ENCODE results near the gene ATOH7. TPM values are rescaled to one million over a fixed set of nuclear protein-coding genes. Genes with fewer than 3 reads are reported as not detected.
A peak's percentile ranks its signal among the peaks of the same experiment; 100 is the strongest.
"Not testable (repeated sequence)": the region's sequence is repeated elsewhere in the genome, so short reads cannot be mapped to it uniquely, and the experiment has no call there.

ATOH7 gene
- not detected in 2 replicates for total RNA-seq

DNA sequence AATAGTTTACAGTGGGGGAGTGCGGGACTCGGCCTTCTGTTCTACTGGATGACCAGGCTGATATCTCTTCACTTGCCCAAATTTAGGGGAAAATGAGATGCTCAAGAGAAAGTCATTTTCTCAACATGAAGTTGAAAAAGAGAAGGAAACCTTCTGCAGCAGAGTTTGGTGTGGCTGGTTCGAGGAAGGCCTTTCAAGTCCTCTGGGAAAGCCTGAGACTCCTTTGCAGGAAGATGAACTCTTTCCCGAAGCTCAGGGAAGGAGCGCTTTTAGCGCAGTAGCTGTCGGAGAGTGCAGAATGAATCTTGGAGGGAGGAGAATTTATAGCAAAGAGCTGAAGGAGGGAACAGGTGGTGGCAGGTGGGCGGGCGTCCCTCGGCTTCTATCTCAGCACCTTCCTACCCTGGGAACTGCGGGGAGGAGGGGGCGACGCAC is at the start of gene ATOH7:
TSS of gene ATOH7 (minus strand) at position 297 of the 435 bp plus-strand sequence. CDS start 436 bp downstream, outside the sequence.
- DNase-seq (ENCODE audit: low read depth in 2 of 2): no peak

- no peak for DNase-seq (ENCODE audit: low read depth in 2 of 2)
Observed at GRCh38 chr10:68280758-68281157, 48.8 kb upstream of the ATOH7 start.

DNA sequence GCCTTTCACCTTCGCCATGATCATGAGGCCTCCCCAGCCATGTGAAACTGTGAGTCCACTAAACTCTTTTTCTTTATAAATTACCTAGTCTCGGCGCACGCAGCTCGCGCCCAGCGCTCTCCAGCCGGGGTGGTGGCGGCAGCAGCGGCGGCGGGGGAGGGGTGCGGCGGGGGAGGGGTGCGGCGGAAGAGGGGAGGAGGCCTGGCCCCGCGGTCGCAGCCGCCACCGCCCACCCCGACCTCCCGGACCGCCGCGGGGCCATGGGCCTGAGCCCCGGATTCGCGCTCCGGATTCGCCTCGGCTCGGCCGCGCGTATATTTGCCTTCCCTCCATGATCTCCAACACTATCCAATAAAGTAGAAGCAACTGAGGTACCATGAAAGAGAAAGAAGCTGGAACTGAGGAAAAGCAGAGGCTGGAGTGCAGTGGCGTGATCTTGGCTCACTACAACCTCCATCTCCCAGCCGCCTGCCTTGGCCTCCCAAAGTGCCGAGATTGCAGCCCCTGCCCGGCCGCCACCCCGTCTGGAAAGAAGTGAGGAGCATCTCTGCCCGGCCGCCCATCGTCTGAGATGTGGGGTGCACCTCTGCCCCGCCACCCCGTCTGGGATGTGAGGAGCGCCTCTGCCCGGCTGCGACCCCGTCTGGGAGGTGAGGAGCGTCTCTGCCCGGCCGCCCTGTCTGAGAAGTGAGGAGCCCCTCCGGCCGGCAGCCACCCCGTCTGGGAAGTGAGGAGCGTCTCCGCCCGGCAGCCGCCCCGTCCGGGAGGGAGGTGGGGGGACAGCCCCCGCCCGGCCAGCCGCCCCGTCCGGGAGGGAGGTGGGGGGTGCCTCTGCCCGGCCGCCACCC is 47.2 kb upstream of the ATOH7 start:
- not testable (repeated sequence) for DNase-seq (ENCODE audit: low read depth in 2 of 2)

DNA sequence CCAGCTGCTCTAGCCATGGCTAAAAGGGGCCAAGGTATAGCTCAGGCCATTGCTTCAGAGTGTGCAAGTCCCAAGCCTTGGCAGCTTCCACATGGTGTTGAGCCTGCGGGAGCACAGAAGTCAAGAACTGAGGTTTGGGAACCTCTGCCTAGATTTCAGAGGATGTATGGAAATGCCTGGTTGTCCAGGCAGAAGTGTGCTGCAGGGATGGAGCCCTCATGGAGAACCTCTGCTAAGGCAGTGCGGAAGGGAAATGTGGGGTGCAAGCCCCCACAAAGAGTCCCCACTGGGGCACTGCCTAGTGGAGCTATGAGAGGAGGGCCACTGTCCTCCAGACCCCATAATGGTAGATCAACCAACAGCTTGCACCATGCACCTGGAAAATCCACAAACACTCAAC is 45.9 kb upstream of the ATOH7 start:
- not testable (repeated sequence) for DNase-seq (ENCODE audit: low read depth in 2 of 2)

DNA sequence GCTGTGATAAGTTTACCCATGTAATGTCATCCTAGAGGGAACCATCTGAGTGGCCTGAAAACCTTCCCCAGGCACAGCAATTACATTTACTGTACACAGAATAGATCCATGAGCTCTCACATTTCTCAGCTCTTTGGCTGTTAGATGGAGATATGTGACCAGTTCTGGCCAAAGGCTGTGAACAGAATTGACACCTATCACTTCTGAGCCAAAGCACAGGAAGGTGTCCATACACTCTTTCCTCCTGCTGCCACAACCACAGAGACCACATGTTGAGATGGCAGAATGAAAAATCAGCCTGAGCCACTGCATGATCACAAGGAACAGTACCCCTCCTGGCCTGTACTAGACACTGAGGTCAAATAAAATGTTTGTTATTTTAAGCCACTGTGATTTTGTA is 44.3 kb upstream of the ATOH7 start:
- DNase-seq (ENCODE audit: low read depth in 2 of 2): no peak

DNA sequence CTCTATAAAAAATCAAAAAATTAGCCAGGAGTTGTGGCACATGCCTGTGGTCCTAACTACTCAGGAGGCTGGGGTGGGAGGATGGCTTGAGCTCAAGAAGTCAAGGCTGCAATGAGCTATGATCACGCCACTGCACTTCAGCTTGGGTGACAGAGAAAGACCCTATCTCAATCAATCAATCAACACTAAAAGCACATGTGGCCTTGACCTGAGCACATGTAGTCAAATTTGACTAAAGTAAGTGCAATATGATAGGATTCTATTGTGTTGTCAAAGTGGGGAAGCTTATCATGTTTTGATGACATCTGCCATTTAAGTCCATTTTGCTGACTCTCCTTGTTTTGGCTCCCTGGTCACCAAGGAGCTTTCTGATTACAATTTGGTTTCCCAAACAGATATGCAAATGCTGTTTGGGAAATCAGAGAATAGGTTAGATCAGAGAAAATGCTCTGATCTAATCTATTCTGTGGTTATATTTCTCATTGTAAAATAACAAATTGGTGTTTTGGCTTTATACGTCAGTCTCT is 43.8 kb upstream of the ATOH7 start:
- DNase-seq (ENCODE audit: low read depth in 2 of 2): no peak

DNA sequence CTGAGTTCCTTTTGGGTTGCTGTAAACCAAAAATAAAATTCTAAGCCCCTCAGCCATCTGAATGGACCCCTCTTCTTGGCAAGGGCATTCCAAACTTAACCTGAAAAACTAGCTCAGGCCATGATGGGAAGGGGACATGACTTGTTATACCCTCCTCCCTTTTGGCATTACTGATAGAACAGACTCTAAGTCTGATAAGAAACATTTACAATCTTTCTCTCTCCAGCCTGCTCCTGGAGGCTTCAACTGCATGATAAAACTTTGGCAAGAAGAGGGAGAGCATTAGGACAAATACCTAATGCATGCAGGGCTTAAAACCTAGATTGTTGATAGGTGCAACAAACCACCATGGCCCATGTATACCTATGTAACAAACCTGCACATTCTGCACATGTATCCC is 40.9 kb upstream of the ATOH7 start:
- DNase-seq (ENCODE audit: low read depth in 2 of 2): no peak

- no peak for DNase-seq (ENCODE audit: low read depth in 2 of 2)
Observed at GRCh38 chr10:68271196-68271882, 39.4 kb upstream of the ATOH7 start.

- no peak for DNase-seq (ENCODE audit: low read depth in 2 of 2)
Observed at GRCh38 chr10:68269562-68270290, 37.8 kb upstream of the ATOH7 start.

- no peak for DNase-seq (ENCODE audit: low read depth in 2 of 2)
Observed at GRCh38 chr10:68261132-68261856, 29.4 kb upstream of the ATOH7 start.

DNA sequence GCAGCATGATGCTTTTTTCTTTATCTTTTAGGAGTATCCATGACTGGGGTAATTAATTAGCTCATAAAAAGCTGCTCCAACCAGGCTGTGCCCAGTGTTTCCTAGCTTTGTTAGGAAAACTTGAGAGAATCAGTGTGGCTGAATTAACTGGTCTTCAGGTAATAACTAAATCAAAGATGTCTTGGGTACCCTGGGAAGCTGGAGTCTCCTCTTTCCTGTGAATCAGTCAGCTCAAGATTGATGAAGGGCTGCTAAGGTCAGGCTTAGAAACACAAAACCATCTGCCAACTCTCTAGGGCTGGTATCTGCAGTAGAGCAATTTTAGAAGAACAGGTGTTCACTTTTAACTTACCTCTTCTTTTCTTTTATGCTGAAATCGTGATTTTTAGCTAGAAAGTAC is 21.4 kb upstream of the ATOH7 start:
- DNase-seq (ENCODE audit: low read depth in 2 of 2): no peak

GRCh38 chr10:68251625-68252495 is 19.9 kb upstream of the ATOH7 start:
- no peak for DNase-seq (ENCODE audit: low read depth in 2 of 2)

DNA sequence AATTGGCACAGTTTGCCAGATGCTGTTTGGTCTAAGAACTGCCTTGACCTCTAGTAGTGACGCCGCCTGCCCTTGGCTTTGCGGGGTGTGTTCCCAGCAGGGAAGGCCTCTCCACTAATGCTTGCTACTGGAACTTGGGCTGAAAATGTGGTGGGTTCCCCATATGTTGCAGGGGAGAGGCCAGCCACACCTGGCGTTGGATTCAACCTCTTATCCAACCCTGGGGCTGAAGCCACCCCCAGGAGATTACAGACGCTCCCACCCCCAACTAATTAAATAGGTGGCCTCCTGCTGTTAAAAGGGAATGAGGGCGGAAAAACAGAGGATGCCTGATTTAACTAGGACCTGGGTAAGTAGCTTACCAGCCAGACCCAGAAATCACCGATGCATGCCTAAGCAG is 19.2 kb upstream of the ATOH7 start:
- DNase-seq (ENCODE audit: low read depth in 2 of 2): no peak

- DNase-seq (ENCODE audit: low read depth in 2 of 2): no peak
Observed at GRCh38 chr10:68249297-68249696, 17.4 kb upstream of the ATOH7 start.

- DNase-seq (ENCODE audit: low read depth in 2 of 2): no peak
Observed at GRCh38 chr10:68247931-68248330, 16.0 kb upstream of the ATOH7 start.

DNA sequence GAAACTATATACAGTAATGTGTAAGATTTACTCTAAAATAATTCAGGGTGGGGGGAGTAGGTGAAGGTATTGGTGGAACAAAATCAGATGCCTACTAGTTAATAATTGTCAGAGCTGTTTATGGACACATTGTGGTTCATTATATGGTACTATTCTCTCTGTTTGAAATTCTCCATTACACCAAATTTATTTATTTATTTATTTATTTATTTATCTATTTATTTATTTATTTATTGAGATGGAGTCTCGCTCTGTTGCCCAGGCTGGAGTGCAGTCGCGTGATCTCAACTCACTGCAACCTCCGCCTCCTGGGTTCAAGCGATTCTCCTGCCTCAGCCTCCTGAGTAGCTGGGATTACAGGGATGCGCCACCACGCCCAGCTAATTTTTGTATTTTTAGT is 14.5 kb upstream of the ATOH7 start:
- DNase-seq (ENCODE audit: low read depth in 2 of 2): not testable (repeated sequence)

GRCh38 chr10:68242051-68242450 is 10.1 kb upstream of the ATOH7 start:
- no peak for DNase-seq (ENCODE audit: low read depth in 2 of 2)

- peak in 1 of 2 donors; percentile 2 for DNase-seq (ENCODE audit: low read depth in 2 of 2)
Observed at GRCh38 chr10:68239596-68240150, 7.8 kb upstream of the ATOH7 start.

- no peak for DNase-seq (ENCODE audit: low read depth in 2 of 2)
Observed at GRCh38 chr10:68239069-68239468, 7.2 kb upstream of the ATOH7 start.

GRCh38 chr10:68238371-68238770 is 6.5 kb upstream of the ATOH7 start:
- DNase-seq (ENCODE audit: low read depth in 2 of 2): no peak

All from lung microvascular endothelial cell (primary cell).